NCI-H146 (cell line): ENCODE data around the gene GOLGA5.
"Not testable (repeated sequence)": the region's sequence is repeated elsewhere in the genome, so short reads cannot be mapped to it uniquely, and the experiment has no call there.

Experiments
- DNase-seq: peaks from one replicate; lab custom pipeline; 2025; lab: John Stamatoyannopoulos, UW

GOLGA5 gene

DNA sequence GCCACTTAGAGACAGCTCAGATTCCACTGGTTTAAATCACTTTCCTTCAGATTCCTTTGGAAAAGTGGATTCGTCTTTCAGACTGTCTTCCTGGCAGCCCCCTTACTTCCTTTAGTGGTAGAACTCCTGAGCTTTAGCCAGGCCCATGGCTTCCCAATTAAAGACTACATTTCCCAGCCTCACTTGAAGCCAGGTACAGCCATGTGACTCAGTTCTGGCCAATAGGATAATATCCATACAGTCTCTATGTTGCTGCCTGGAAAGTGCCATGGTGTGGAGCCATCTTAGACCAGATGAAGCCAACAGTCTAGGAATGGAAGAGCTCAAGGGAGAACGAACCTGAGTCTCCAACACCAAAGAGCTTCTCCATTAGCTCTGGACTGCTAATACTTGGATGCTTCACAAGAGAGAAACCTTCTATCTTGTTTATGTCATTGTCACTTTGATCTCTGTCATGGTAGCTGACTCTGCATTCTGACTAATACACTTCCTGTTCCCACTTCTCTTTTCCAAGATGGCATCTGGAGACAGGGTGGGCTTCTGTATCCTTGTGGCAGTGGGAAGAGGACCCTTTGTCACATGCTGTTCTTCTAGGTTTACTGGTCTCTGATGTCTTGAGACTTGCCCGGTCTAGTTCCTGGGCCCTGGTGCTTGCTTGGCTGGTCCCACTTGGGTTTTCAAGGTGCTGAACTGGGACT is 15.1 kb upstream of the GOLGA5 start:
- not testable (repeated sequence) for DNase-seq

DNA sequence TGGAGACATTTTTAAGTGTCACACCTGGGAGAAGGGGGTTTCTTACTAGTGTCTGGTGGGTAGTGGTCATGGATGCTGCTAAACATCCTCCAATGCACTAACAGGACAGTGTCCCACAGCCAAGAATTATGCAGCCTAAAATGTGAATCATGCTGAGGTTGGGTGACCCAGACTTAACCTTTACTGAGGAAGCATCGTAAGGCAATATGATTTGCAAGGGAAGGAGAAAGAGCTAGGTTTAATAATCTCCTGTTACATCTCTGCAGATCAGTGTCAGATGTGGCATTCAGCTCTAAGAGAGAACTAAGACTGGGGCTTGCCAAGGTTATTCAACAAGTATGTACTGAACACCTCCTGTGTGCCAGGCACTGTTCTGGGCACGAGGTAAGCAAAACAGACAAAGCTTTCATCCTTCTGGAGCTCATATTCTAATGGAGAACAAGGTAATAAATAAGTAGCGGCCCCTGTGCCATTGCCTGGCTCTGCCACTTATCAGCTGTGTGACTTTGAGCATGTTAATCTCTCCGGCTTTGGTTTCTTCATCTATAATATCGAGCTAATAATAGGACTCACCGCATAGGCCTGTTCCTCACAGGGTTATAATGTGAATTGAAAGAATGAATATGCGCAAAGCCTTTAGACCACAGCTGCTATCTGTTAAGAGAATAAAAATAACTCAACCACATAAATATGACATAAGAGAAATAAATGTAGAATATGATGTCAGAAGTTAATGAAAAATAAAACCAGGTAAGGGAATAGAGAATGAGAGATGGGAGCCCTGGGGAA is 13.5 kb upstream of the GOLGA5 start:
- no peak for DNase-seq

DNA sequence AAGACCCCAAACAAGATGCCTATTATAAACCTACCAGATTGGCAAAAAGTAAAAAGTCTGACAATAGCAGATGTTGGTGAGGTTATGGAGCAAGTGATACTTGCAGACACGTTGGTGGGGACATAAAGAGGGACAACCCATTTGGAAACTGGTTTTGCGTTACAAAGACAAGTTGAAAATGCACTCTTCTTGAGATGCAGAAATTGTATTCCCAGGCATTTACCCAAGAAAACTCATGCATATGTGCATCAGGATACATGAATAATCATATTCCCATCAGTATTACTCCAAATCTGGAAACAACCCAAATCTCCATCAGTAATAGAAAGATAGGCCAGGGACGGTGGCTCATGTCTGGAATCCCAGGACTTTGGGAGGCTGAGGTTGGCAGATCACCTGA is 12.8 kb upstream of the GOLGA5 start:
- DNase-seq: no peak

DNA sequence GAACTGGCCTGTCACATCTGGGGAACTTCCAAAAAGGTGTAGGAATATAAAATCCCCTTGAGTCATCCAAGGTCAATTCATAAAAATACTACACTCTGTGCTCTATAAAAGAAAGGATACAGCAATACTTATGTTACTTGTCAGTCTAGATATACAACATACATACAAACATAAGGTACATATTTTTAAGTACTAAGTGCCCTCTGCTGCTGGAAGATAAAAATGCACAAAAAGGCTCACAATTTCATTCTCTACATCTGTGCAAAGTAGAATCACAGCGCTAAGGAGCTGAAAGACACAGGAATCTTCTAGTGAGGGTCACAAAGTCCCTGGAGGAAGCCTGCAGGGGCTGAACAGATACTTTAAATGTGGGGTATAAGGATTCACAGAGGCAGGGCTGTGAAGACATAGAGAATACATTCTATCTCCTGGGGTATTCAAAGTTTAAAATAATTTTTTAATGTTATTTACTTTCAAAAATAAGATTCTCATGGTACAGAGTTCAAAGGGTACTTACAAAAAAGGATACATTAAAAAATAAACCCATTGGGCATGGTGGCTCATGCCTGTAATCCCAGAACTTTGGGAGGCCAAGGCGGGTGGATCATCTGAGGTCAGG is 10.2 kb upstream of the GOLGA5 start:
- peak; percentile 42 for DNase-seq

- no peak for DNase-seq
Measured at GRCh38 chr14:92785667-92786426, 8.3 kb upstream of the GOLGA5 start.

DNA sequence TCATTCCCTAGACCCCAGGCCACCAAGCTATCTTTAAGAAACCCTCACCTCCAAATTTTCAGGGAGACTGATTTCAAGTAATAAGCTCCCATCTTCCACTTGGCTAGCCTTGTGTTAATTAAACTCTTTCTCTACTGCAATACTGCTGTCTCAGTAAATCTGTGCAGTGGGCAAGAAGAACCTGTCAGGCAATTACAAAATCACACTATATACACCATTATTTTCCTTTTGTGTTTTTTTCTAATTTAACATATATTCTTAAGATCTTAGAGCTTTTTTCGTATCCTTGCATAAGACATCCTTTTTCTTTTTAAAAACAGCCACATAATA is 7.7 kb upstream of the GOLGA5 start:
- no peak for DNase-seq

- no peak for DNase-seq
Measured at GRCh38 chr14:92787554-92787953, 6.6 kb upstream of the GOLGA5 start.

GRCh38 chr14:92789457-92790089 is 4.5 kb upstream of the GOLGA5 start:
- no peak for DNase-seq

GRCh38 chr14:92792885-92793284 is 1.2 kb upstream of the GOLGA5 start:
- peak; percentile 1 for DNase-seq

GRCh38 chr14:92794547-92794941 is 439 bp downstream of the GOLGA5 start:
- DNase-seq: peak; percentile 23

DNA sequence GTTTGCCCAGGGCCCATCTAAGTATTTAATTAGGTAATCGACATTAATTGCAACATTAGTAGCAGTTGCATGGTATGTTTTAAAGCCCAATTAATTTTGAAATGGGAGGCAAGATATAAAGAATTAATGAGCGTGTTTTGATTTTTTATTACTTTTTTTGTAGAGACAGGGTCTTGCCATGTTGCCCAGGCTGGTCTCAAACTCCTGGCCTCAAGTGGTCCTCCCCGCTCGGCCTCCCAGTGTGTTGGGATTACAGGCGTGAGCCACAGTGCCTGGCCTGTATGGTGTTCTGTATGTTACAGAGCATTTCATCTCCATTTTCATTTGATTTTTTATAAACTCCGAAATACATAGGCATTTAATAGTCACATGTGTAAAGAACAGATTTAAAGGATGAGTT is 856 bp downstream of the GOLGA5 start:
- no peak for DNase-seq

DNA sequence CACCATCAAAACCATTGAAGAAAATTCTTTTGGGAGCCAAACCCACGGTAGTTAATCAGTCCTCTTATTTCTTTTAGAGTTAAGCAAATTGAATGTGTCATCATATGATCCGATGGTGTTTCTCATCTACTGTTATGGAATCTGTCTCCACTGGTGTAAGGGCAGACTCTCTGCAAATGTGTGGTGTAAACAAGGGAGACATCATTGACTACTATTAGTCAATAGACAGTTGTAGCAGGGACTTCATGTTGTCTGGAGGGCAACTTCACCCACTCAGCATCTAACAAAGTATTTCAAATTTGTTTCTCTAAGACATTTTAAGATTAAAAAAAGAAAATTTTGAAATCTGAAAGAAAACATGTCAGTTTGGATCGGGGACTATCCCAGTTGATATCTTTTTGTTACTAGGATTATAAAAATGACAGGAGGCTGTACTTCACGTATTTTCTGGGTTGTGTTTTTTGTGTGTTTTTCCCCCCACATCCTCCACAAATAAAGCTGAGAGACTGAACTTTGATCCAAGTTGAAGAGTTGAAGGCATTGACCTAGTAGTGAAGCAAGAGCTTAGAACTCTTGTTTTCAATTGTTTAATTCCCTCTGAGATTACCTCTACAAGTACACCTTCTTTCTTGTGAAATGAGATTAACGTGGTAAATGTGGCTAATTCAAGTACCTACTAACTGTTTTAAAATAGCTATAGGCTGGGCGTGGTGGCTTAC is 4.0 kb downstream of the GOLGA5 start:
- no peak for DNase-seq

- no peak for DNase-seq
Measured at GRCh38 chr14:92798811-92799210, 4.7 kb downstream of the GOLGA5 start.

GRCh38 chr14:92800012-92800411 is 5.9 kb downstream of the GOLGA5 start:
- DNase-seq: no peak

DNA sequence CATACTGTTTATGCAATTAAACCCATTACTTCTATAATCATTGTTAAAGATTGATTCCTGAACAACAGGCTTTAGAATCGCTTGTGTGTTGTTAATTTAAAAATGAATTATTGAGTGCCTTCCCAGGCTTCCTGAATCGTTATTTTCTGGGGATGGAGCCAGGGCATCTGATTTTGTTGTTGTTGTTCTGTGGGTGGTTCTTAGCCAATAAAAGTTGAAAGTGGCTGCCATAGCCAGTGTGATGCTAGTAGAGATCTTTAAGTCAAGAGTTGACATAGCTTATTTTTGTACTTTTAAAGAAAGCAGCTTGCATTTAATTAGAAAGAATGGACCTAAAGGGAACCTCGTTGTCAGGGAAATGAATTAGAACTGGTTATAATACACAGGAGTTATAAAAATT is 6.4 kb downstream of the GOLGA5 start:
- DNase-seq: no peak

DNA sequence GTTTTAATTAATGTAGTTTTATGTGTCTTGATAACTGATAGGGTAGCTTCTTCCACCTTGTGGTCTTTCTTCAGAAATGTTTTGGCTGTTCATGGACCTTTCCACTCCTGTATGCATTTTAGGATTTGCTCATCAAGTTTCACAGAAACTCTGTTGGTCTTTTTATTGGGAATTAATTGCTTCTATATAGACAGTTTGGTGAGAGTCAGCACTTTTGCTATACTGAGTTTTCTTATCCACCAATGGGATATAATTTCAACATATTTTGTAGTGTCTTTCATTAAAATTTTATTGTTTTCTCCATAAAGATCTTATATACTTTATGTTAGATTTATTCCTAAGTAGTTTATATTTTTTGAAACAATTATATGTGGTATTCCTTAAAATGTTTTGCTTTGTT is 7.8 kb downstream of the GOLGA5 start:
- DNase-seq: no peak

DNA sequence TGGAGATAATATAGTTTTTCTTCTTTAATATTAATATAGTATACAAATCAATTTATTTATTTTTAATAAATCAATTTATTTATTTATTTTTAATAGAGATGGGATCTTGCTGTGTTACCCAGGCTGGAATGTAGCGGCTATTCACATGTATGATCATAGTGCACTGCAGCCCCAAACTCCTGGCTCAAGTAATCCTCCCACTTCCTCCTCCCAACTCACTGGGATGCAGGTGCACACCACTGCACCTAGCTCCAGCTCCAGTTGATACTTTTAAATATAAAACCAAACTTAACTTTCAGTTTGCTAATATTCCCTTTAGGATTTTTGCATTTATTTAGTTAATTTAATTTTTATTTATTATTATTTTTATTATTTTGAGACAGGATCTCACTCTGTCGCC is 8.6 kb downstream of the GOLGA5 start:
- DNase-seq: no peak

DNA sequence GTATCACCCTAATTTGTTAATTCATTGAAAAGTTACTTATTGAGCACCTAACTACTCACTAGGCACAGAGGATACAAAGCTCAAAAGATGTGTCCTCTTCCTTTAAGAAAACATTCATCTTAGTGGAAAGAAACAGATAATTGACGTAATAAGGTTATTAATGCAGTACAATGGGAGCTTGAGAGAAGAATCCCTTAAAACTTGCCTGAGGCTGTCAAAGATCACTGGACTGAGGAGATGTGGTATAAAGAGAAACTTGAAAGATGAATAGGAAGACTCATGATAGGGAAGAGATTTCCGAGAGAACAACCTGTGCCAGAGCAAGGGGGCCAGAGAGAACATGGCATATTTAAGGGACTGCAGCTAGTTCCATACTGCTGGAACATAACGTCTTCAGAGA is 19.1 kb downstream of the GOLGA5 start:
- no peak for DNase-seq

- no peak for DNase-seq
Measured at GRCh38 chr14:92819011-92819597, 25.0 kb downstream of the GOLGA5 start.

DNA sequence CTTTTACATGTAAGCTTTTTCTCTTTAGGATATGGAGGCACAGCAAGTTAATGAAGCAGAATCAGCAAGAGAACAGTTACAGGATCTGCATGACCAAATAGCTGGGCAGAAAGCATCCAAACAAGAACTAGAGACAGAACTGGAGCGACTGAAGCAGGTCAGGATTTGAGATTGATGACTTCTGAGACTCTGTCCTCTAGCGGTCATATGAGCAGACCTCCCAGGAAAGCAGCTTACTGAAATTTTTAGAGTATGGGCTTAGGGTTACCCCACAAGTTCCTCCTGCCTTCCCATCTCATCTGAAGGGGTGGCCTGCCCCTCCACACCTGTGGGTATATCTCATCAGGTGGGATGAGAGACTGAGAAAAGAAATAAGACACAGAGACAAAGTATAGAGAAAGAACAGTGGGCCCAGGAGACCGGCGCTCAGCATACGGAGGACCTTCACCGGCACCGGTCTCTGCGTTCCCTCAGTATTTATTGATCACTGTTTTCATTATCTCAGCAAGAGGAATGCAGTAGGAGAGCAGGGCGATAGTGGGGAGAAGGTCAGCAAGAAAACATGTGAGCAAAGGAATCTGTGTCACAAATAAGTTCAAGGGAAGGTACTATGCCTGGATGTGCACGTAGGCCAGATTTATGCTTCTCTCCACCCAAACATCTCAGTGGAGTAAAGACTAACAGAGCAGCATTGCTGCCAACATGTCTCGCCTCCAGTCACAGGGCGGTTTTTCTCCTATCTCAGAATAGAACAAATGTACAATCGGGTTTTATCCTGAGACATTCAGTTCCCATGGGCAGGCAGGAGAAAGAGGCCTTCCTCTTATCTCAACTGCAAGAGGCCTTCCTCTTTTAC is 25.8 kb downstream of the GOLGA5 start:
- DNase-seq: not testable (repeated sequence)
